Prostate gland (tissue), 2 donors: ENCODE data around the gene TLR1.

Source experiments
- CTCF ChIP-seq, 4 experiments: fragments of 200-600 bp in 2 of 4; fragments of 450-650 bp in 2 of 4; sonication (generic) in 2 of 4; IDR thresholded peaks; 1 replicate in 3 of 4; 2 replicates in 1 of 4; pipeline ENCODE4 v1.5.1; 2016 to 2019; ENCODE audit warnings: antibody characterized with exemption in 4 of 4, mild to moderate bottlenecking in 2 of 4, moderate library complexity in 2 of 4
- POLR2A ChIP-seq: fragments of 450-650 bp; IDR thresholded peaks from one replicate; pipeline ENCODE4 v1.6.1; 2016; ENCODE audit warnings: antibody characterized with exemption, mild to moderate bottlenecking

- TF ChIP-seq CTCF (IDR thresholded peaks at IDR 0.05), result no peak
- no peak for TF ChIP-seq POLR2A
These were observed 35.1 kb downstream of the TLR1 start for GRCh38 chr4:38769441-38769840.
